ENCODE data around the gene COPS4. TPM values are rescaled to one million over a fixed set of nuclear protein-coding genes. Genes with fewer than 3 reads are reported as not detected.
"Not testable (repeated sequence)": the region's sequence is repeated elsewhere in the genome, so short reads cannot be mapped to it uniquely, and the experiment has no call there.

Gene COPS4
- polyA plus RNA-seq, 5 donors: 60.2 to 80.2 (median 70.9) TPM

DNA sequence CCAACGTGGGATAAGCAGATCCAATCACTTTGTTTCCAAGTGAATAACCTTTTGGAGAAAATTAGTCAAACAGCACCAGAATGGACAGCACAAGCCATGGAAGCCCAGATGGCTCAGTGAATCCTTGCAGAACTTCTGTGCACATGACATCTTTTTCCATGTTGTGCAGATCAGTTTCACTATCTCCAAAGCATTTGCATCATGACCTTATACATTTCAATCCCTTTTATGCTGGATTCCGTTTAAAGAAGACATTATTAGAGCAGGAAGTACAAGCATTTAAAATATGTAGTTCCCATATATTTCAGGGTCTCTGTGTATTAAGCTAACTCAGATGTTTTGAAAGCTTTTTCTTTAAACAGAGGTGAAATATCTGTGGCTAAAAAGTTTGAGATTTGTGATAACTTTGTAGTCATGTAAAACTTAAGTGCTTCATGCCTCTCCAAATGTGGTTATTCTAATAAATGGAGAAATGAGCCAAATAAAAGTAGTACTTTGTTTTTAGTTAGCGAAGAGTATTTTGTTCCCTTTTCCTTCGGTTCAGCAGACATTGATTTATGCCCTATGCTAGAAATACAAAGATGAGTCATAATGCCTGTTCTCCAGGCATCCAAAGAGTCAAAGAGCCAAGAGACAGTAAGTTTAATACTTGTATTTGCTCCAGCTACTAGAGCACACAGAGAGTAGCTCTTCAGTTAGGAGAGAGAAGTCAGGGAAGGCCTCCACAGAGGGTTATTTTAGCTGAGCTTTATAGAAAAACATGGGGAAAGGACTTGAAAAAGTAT lies 40.5 kb downstream of the COPS4 start:
- DNase-seq: no peak

DNA sequence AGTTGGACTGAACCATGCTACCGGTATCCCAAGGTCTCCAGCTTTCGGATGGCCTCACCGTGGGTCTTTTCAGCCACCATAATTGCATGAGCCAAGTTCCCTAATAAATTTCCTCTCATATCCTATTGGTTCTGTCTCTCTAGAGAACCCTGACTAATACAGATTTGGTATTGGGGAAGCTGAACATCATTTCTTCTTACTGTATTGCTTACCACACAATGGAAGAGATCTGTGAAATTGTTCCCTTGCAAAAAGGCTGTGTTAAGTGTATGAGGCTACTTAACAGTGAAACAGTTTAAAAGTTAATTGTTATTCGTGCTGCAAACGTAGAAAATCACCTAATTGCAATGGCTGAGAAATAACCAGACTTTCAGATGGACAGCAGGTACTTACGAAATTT lies 45.6 kb downstream of the COPS4 start:
- no peak for DNase-seq

GRCh38 chr4:83082777-83083176 lies 47.8 kb downstream of the COPS4 start:
- DNase-seq: no peak

GRCh38 chr4:83083925-83084475 lies 49.0 kb downstream of the COPS4 start:
- DNase-seq: no peak

- DNase-seq: not testable (repeated sequence)
Measured at GRCh38 chr4:83084956-83085355, 50.0 kb downstream of the COPS4 start.

DNA sequence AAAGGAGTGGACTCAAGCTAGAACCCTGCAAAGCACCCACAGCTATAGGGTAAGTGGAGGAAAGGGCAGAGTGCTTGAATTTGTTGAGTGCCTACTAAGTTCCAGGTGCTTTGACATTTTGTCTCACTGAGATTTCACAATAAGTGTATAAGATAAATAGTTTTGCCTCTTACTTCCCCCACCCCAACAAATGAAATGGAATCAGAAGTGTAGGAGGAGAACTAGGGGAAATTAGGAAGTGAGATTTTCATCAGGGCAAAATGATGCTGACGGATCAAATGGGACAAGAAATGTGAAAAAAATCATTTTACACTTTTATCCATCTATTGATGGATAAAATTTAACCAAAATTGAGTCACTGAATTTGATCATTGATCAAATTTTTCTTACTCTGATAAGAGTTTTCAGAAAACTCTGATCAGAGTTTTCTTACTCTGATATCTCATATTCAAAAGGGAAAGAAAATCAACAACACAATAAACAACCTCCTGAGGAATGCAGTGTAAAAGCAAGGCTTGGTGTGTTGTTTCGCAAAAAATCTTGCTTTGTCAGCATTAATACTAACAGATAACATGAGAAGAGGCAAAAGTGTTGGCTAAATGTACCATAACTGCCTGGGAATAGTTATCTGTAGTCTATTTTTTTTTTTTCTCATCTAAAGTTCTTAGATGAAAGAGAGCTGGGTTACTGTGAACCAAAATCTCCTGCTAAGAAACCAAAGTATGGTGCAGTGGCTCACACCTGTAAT lies 54.6 kb downstream of the COPS4 start:
- DNase-seq: no peak

DNA sequence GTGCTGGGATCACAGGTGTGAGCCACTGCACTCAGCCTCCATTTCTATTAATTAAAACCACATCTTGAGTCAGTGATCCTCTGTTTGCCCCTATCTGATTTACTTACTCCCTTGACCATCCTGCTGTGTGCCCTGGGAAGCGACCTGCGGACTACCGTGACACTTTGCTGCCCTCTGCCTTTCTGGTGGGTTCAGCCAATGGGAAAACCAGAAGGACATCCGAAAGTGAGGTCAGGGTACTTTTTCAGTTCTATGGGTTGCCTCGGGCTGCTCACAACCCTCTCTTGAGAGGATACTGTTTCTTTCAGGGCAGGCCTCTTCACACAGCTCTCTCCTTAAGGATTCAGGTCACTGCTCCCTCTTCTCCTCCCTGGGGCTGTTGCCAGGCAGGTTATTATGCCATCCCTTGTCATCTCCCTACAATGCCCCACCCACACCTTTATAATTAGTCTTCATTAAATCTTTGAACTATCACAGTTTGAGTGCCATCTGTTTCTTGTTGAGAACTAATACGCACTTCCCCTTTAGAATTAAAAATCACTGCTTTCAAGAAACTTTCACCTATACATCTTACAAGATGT lies 58.2 kb downstream of the COPS4 start:
- no peak for DNase-seq

- DNase-seq: no peak
Measured at GRCh38 chr4:83096397-83096796, 61.4 kb downstream of the COPS4 start.

GRCh38 chr4:83104991-83105390 lies 70.0 kb downstream of the COPS4 start:
- no peak for DNase-seq

DNA sequence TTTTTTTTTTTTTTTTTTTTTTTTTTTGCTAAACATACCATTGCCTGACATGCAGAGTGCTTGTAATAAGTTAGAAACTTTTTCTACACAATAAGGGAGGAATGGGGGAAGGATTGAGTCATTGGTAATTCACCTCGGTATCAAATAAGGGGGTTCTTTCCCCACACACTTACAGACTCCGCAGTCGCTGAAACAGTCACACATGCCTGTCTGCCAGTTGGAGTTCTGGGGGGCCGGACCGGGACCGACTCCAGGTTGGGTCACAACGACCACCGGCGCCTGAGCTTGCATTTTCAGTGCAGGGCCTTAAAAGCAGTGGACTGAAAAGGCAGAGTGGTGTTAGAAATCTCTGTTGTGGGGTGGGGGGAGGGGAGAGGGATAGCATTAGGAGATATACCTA lies 72.6 kb downstream of the COPS4 start:
- DNase-seq: no peak

DNA sequence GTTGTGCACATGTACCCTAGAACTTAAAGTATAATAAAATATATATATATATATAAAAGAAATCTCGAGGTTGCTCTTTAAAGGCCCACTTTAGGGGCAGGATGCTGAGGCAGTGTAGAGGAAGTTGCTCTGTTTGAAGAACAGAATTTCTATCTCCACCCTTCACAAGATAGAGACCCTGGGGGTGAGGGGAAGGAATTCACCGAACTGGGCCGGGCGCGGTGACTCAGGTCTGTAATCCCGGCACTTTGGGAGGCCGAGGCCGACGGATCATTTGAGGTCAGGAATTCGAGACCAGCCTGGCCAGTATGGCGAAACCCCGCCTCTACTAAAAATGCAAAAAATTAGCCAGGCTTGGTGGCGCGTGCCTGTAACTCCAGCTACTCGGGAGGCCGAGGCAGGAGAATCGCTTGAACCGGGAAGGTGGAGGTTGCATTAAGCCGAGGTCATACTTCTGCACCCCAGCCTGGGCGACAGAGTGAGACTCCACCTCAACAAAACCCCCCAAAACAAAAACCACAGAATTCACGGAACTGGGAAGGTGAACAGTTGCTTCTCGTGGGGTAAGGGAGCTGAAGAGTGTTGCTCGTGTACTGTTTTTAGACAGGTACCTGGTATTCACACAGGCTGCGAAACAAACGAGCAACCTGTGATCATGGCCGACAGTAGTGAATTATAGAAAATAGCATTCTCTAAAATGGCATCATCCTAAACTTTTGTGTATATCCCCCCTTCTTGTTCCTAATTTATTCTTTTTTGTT lies 73.3 kb downstream of the COPS4 start:
- no peak for DNase-seq

DNA sequence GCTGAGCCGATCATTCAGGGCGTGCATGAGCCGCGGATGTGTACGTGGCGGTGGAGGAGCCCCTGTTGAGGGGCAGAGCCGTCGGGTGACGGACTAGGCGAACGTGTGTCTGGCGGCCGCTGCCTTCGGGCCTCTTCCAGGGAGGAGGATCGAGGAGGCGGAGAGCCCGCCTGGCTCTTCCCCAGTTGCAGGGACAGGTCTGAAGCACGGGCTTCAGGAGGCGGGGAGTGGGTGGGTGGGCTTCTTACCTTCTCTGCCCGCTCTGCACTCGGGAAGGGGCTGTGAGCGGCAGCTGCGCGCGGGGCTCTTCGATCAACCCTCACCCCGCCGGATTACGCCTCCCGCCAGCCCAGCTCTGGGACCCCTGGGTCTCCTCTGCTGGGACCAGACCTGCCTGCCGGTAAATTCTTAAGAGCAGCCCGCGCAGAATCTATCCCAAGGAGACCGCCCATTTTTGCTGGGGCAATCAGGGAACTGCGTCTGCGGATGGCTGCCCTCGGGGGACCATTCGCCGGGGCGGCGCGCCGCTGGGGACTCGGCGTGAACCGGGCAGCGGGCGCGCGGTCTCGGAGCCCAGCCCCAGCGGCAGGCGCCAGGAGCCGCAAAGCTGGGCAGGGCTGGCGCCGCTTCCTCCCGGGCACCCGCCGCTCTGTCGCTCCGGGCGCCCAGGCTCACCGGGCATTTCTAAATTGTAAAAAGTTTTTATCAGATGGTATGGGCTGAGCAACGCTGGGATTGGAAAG lies 74.7 kb downstream of the COPS4 start:
- DNase-seq: peak; percentile 15 to 20

- DNase-seq: peak; percentile 61 to 66
Measured at GRCh38 chr4:83110223-83110945, 75.4 kb downstream of the COPS4 start.

- no peak for DNase-seq
Measured at GRCh38 chr4:83110970-83111750, 76.2 kb downstream of the COPS4 start.

- DNase-seq: not testable (repeated sequence)
Measured at GRCh38 chr4:83111751-83112141, 76.8 kb downstream of the COPS4 start.

GRCh38 chr4:83112231-83112630 lies 77.2 kb downstream of the COPS4 start:
- DNase-seq: no peak

GRCh38 chr4:83112678-83113428 lies 77.9 kb downstream of the COPS4 start:
- no peak for DNase-seq

- DNase-seq: no peak
Measured at GRCh38 chr4:83113429-83113786, 78.4 kb downstream of the COPS4 start.

GRCh38 chr4:83114576-83114975 lies 79.6 kb downstream of the COPS4 start, which contains the start of gene PLAC8:
PLAC8 (minus strand) TSS chr4:83114729; CDS start chr4:83107921, 6,808 bp downstream.
- no peak for DNase-seq
